Measurements from ENCODE around the gene MCC.

- TF ChIP-seq POLR2AphosphoS5 (IDR thresholded peaks at IDR 0.05; ENCODE audit: low read depth, low read length) (no peak), TAF1 (IDR thresholded peaks at IDR 0.05; ENCODE audit: low read depth, low read length) (no peak), POLR2A (IDR thresholded peaks at IDR 0.05; ENCODE audit: low read depth, low read length) (no peak)
Measured at GRCh38 chr5:113490317-113490716, 2.1 kb upstream of the MCC start.

Measured in GM12891 (cell line).